ENCODE measurements around the gene LRRC10B.

LRRC10B gene

DNA sequence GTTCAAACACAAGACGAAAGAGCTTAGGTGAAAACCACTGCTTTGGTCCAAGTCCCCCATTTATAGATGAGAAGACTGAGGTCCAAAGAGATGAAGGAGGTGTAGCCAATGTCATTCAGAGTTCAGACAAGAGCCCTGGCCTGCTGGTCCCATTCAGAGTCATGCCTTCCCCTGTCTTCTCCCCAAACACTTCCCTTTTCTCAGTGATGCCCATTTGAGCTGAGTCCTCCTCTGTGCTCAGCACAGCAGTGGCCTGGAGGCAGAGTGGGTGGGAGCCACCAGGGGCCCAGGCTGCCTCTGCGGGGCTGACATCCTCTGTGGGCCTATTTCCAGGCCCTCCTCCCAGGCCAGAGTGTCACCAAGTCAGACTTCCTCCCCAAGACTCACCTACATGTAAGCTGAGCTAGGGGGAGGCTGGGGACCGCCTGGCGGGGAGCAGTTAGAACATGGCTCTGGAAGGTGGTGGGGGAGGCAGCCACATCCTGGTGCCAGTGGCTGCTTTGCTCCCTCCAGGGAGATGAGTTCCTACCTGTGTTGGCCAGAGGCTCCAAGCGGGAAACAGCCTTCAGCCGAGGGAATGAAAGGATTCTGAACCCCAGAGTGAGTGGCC, 22.4 kb upstream of the LRRC10B start:
- TF ChIP-seq, protein P1, sequence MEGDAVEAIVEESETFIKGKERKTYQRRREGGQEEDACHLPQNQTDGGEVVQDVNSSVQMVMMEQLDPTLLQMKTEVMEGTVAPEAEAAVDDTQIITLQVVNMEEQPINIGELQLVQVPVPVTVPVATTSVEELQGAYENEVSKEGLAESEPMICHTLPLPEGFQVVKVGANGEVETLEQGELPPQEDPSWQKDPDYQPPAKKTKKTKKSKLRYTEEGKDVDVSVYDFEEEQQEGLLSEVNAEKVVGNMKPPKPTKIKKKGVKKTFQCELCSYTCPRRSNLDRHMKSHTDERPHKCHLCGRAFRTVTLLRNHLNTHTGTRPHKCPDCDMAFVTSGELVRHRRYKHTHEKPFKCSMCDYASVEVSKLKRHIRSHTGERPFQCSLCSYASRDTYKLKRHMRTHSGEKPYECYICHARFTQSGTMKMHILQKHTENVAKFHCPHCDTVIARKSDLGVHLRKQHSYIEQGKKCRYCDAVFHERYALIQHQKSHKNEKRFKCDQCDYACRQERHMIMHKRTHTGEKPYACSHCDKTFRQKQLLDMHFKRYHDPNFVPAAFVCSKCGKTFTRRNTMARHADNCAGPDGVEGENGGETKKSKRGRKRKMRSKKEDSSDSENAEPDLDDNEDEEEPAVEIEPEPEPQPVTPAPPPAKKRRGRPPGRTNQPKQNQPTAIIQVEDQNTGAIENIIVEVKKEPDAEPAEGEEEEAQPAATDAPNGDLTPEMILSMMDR (IDR thresholded peaks at IDR 0.05; ENCODE audit: low read depth, low read length), result no peak
- in situ Hi-C loops (cut with HindIII; ENCODE audit: low sequenced_read_pairs), result no loop called here
- no peak for DNase-seq (ENCODE audit: low read depth, low spot score)
- no peak overlapping the region for H3K4me3 ChIP-seq (ENCODE audit: low read depth, low read length)

DNA sequence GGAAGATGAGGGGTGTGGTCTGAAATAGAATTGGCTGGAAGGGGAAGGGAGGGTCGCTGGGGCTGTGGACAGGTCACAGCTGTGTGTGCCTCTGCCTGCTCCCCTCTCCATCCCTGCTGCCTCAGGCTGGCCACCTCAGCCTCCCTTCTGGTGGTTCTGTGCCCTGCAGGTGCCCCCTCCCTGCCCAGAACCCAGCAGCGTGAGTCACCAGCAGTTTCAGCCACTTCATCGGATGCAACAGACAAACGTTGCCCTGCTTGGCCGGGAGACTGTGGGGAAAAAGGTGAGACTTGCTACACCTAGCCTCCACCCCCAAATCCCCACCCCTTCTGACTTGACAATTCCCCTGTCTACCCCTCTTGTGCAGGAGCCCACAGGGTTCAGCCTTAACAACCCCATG, 21.8 kb upstream of the LRRC10B start:
- in situ Hi-C loops (cut with HindIII; ENCODE audit: low sequenced_read_pairs), result no loop called here
- TF ChIP-seq, protein P1 (IDR thresholded peaks at IDR 0.05; ENCODE audit: low read depth, low read length), result no peak
- H3K4me3 ChIP-seq (ENCODE audit: low read depth, low read length), result no peak overlapping the region
- DNase-seq (ENCODE audit: low read depth, low spot score), result no peak

GRCh38 chr11:61487342-61488025, 21.1 kb upstream of the LRRC10B start:
- H3K4me3 ChIP-seq (ENCODE audit: low read depth, low read length), result no peak overlapping the region
- TF ChIP-seq, protein P1 (IDR thresholded peaks at IDR 0.05; ENCODE audit: low read depth, low read length), result no peak
- no peak for DNase-seq (ENCODE audit: low read depth, low spot score)
- in situ Hi-C loops (cut with HindIII; ENCODE audit: low sequenced_read_pairs), result no loop called here

DNA sequence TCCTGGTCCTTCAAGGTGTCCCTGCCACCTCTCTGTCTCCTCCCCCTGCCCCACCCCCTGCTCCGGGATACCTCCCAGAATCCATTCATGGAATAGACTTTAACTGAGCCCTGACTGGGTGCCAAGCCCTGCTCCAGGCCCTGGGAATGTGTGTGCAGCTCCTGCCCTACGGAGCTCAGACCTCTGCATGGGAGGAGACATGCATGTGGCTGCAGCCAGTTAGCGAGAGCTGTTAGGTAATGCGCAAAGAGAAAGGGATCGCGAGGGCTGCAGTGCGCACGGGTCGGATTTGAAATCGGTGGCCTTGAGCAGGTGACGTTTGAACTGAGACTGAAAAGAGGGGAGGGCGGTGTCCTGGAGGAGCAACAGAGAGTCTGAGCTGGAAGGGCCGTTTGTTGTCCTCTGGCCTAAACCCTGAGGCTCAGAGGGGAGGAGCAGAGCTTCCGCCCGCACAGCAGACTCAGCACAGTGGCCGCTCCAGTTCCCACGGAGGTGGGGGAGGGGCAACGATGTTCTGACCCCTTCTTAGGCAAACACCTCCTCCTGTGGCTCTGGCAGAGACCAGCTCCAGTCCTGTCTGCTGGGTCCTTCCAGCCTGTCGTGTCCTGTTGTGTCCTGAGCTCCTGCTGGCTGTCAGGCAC, 19.8 kb upstream of the LRRC10B start:
- in situ Hi-C loops (cut with HindIII; ENCODE audit: low sequenced_read_pairs), result no loop called here
- no peak for DNase-seq (ENCODE audit: low read depth, low spot score)
- H3K4me3 ChIP-seq (ENCODE audit: low read depth, low read length), result no peak overlapping the region
- TF ChIP-seq, protein P1 (IDR thresholded peaks at IDR 0.05; ENCODE audit: low read depth, low read length), result no peak

GRCh38 chr11:61489833-61490721, 18.5 kb upstream of the LRRC10B start:
- TF ChIP-seq, protein P1 (IDR thresholded peaks at IDR 0.05; ENCODE audit: low read depth, low read length), result no peak
- in situ Hi-C loops (cut with HindIII; ENCODE audit: low sequenced_read_pairs), result no loop called here
- no peak for DNase-seq (ENCODE audit: low read depth, low spot score)
- no peak overlapping the region for H3K4me3 ChIP-seq (ENCODE audit: low read depth, low read length)

DNA sequence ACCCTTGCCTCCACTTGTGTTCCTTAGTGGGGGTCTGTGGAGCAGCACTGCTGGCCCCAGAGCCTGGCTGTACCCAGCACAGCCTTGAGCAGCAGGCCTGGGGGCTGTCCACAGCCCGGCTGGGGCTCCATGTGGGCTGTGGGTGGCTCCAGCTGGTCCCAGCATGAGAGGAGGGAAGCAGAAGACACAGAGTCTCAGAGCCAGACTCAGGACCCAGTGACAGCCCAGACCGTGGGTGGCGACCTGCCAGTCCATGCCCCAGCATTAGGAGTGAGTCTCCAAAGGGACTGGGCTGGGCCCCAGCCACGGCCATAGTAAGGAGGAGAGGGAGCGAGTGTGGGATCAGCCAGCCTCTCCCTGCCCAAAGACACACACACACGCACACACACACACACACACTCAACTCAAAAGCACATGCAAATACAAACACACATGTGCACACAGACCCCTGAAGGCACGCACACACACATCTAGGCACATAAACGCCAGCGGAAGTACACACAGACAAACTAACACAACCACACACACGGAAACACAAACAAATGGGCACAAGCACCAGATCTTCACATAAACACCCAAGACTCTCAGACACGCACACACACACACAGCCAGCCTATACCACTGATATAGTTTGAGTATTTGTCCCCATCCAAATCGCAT, 16.7 kb upstream of the LRRC10B start:
- TF ChIP-seq, protein P1 (IDR thresholded peaks at IDR 0.05; ENCODE audit: low read depth, low read length), result no peak
- in situ Hi-C loops (cut with HindIII; ENCODE audit: low sequenced_read_pairs), result no loop called here
- DNase-seq (ENCODE audit: low read depth, low spot score), result no peak
- no peak overlapping the region for H3K4me3 ChIP-seq (ENCODE audit: low read depth, low read length)
